PFSK-1 (cell line): ENCODE results near the gene DPYD.

Source experiments
- FOXP2 ChIP-seq: optimal IDR thresholded peaks from 2 replicates; pipeline ENCODE3; 2011; ENCODE audit warnings: borderline replicate concordance, control low read depth, inconsistent platforms; ENCODE audit not compliant: insufficient read depth; ENCODE audit errors: extremely low read length, extremely low read depth
- POLR2AphosphoS5 ChIP-seq: IDR thresholded peaks from 2 replicates; pipeline ENCODE4 v1.6.1; 2012; ENCODE audit warnings: low read depth, mild to moderate bottlenecking, control low read depth, low read length, moderate library complexity
- SIN3A ChIP-seq: IDR thresholded peaks from 2 replicates; pipeline ENCODE4 v1.6.1; 2012; ENCODE audit warnings: mild to moderate bottlenecking, low read length, moderate library complexity, borderline replicate concordance; ENCODE audit not compliant: insufficient read depth
- TAF1 ChIP-seq: IDR thresholded peaks from 2 replicates; pipeline ENCODE4 v1.6.1; 2012; ENCODE audit warnings: low read length, control low read depth, borderline replicate concordance; ENCODE audit not compliant: insufficient read depth
- TF ChIP-seq, protein P1 (sequence below), 2 experiments: IDR thresholded peaks; 2 replicates each; pipeline versions ENCODE4 v1.6.1 to v1.8.0; 2011 to 2012; ENCODE audit warnings: low read depth in 2 of 2, low read length in 2 of 2, control low read depth in 1 of 2, inconsistent platforms in 1 of 2, mild to moderate bottlenecking in 1 of 2, moderate library complexity in 1 of 2; ENCODE audit not compliant: insufficient read depth in 1 of 2

DNA sequence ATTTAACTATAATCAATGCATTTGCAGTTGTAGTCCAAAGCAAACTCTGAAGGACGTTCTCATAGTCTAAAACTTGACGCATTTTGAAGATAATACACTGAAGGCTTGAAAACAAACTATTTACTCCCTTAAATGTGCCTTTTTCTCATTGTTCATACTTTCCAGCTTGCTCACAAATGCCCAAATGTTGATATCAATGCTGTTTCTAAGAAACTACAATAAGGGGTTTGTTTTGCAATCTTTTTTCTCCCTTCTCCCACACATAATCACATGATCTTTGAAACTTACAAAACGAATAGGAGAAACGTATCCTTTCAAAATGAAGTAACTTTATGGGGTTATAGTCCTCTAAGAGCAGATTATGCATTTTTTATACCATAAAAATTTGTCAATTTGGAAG is 508.7 kb downstream of the DPYD start:
- TF ChIP-seq, protein P1, sequence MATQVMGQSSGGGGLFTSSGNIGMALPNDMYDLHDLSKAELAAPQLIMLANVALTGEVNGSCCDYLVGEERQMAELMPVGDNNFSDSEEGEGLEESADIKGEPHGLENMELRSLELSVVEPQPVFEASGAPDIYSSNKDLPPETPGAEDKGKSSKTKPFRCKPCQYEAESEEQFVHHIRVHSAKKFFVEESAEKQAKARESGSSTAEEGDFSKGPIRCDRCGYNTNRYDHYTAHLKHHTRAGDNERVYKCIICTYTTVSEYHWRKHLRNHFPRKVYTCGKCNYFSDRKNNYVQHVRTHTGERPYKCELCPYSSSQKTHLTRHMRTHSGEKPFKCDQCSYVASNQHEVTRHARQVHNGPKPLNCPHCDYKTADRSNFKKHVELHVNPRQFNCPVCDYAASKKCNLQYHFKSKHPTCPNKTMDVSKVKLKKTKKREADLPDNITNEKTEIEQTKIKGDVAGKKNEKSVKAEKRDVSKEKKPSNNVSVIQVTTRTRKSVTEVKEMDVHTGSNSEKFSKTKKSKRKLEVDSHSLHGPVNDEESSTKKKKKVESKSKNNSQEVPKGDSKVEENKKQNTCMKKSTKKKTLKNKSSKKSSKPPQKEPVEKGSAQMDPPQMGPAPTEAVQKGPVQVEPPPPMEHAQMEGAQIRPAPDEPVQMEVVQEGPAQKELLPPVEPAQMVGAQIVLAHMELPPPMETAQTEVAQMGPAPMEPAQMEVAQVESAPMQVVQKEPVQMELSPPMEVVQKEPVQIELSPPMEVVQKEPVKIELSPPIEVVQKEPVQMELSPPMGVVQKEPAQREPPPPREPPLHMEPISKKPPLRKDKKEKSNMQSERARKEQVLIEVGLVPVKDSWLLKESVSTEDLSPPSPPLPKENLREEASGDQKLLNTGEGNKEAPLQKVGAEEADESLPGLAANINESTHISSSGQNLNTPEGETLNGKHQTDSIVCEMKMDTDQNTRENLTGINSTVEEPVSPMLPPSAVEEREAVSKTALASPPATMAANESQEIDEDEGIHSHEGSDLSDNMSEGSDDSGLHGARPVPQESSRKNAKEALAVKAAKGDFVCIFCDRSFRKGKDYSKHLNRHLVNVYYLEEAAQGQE (IDR thresholded peaks at IDR 0.05; ENCODE audit: insufficient read depth in 1 of 2, low read depth in 2 of 2, low read length in 2 of 2), result no peak
- TF ChIP-seq TAF1, result no peak
- no peak for TF ChIP-seq SIN3A
- no peak for TF ChIP-seq POLR2AphosphoS5
- no peak for TF ChIP-seq FOXP2
